Activated CD8-positive, alpha-beta memory T cell treated with anti-CD3 and anti-CD28 coated beads, Interleukin-2, amount 10 ng/mL, durations not matched to agents 7 days and 5 days (primary cell): ENCODE results near the gene REPIN1. TPM values are rescaled to one million over a fixed set of nuclear protein-coding genes. Genes with fewer than 3 reads are reported as not detected.

Experiments
- ATAC-seq: fragments of 150-1000 bp; cut with Tn5 transposase; one replicate; pipeline ENCODE4 v1.10.0; 2021; ENCODE audit warnings: moderate library complexity
- CTCF ChIA-PET: fragments of 350-600 bp; sonication (Branson Sonifier 250); formaldehyde crosslinking; loops from one replicate; lab custom pipeline; 2021; ENCODE audit warnings: antibody characterized with exemption; lab: Charles Lee
- DNase-seq: peaks from one replicate; pipeline ENCODE4 v3.0.0-alpha.2; 2020
- H3K27ac Mint-ChIP-seq: one replicate; pipeline ENCODE4 v1.8.0; 2021; ENCODE audit warnings: mild to moderate bottlenecking, mixed read lengths
- H3K27me3 Mint-ChIP-seq: one replicate; pipeline ENCODE4 v1.8.0; 2021; ENCODE audit warnings: mixed read lengths
- H3K36me3 Mint-ChIP-seq: one replicate; pipeline ENCODE4 v1.8.0; 2021; ENCODE audit warnings: mild to moderate bottlenecking, mixed read lengths
- H3K4me1 Mint-ChIP-seq: one replicate; pipeline ENCODE4 v1.8.0; 2021; ENCODE audit warnings: mixed read lengths
- H3K4me3 Mint-ChIP-seq: one replicate; pipeline ENCODE4 v1.8.0; 2021; ENCODE audit warnings: mild to moderate bottlenecking, moderate library complexity, mixed read lengths
- H3K9me3 Mint-ChIP-seq: one replicate; pipeline ENCODE4 v1.8.0; 2022; ENCODE audit warnings: low read depth, mixed read lengths
- total RNA-seq, 2 experiments: library from RNA; stranded (reverse); gene quantifications; one replicate each; pipeline ENCODE4 v1.2.3, GENCODE V29; 2021

The REPIN1 gene
- total RNA-seq, 2 experiments from 2014 or later: 51.4 to 55.5 TPM

GRCh38 chr7:150329331-150330120 is 39.1 kb upstream of the REPIN1 start:
- Mint-ChIP-seq H3K27me3 (no peaks in the 10 kb centered on the region), H3K36me3 (peaks cover 24% of the 10 kb centered on the region), H3K9me3 (no peaks in the 10 kb centered on the region), H3K4me3 (no peak overlapping the region), H3K27ac (no peak overlapping the region), H3K4me1 (peaks cover 14% of the 10 kb centered on the region)
- DNase-seq: no peak
- CTCF ChIA-PET: interaction anchor here (1.3 kb wide), 1 partner anchor 14 kb away, joined by 3 read pairs; no protein-coding TSS in a partner anchor
- no peak for ATAC-seq

GRCh38 chr7:150330211-150330885 is 38.3 kb upstream of the REPIN1 start:
- peaks cover 6% of the 10 kb centered on the region for H3K4me1 Mint-ChIP-seq
- H3K27ac Mint-ChIP-seq: no peak overlapping the region
- CTCF ChIA-PET: interaction anchor here (1.3 kb wide), 1 partner anchor 15 kb away, joined by 3 read pairs; no protein-coding TSS in a partner anchor
- peaks cover 19% of the 10 kb centered on the region for H3K36me3 Mint-ChIP-seq
- DNase-seq (no peak), ATAC-seq (no peak)
- no peaks in the 10 kb centered on the region for H3K9me3 Mint-ChIP-seq
- H3K4me3 Mint-ChIP-seq: no peak overlapping the region
- no peaks in the 10 kb centered on the region for H3K27me3 Mint-ChIP-seq

- Mint-ChIP-seq H3K9me3 (no peaks in the 10 kb centered on the region), H3K27me3 (no peaks in the 10 kb centered on the region), H3K4me3 (no peak overlapping the region), H3K27ac (no peak overlapping the region), H3K36me3 (peaks cover 6% of the 10 kb centered on the region), H3K4me1 (no peaks in the 10 kb centered on the region)
- ATAC-seq: no peak
- no peak for DNase-seq
- CTCF ChIA-PET: no interaction called here
Observed at GRCh38 chr7:150332852-150333635, 35.6 kb upstream of the REPIN1 start.

GRCh38 chr7:150333659-150334058 is 35.0 kb upstream of the REPIN1 start:
- no peak overlapping the region for H3K4me3 Mint-ChIP-seq
- no peaks in the 10 kb centered on the region for H3K4me1 Mint-ChIP-seq
- CTCF ChIA-PET: no interaction called here
- H3K27ac Mint-ChIP-seq: no peak overlapping the region
- H3K9me3 Mint-ChIP-seq: no peaks in the 10 kb centered on the region
- ATAC-seq: no peak
- H3K27me3 Mint-ChIP-seq: no peaks in the 10 kb centered on the region
- peaks cover 4% of the 10 kb centered on the region for H3K36me3 Mint-ChIP-seq
- DNase-seq: no peak

- Mint-ChIP-seq H3K36me3 (peaks cover 3% of the 10 kb centered on the region), H3K9me3 (no peaks in the 10 kb centered on the region), H3K4me3 (no peak overlapping the region), H3K27ac (no peak overlapping the region), H3K4me1 (no peaks in the 10 kb centered on the region), H3K27me3 (no peaks in the 10 kb centered on the region)
- no peak for ATAC-seq
- no peak for DNase-seq
- CTCF ChIA-PET: no interaction called here
Observed at GRCh38 chr7:150334108-150334507, 34.5 kb upstream of the REPIN1 start.

GRCh38 chr7:150335108-150335773 is 33.4 kb upstream of the REPIN1 start:
- CTCF ChIA-PET: interaction anchor here (0.7 kb wide), 1 partner anchor 114 kb away, joined by 3 read pairs; no protein-coding TSS in a partner anchor

GRCh38 chr7:150335774-150336112 is 32.9 kb upstream of the REPIN1 start:
- no peak for ATAC-seq
- Mint-ChIP-seq H3K36me3 (peaks cover 2% of the 10 kb centered on the region), H3K27ac (no peak overlapping the region), H3K9me3 (no peaks in the 10 kb centered on the region), H3K4me1 (peaks cover 7% of the 10 kb centered on the region), H3K27me3 (peaks cover 11% of the 10 kb centered on the region), H3K4me3 (no peak overlapping the region)
- DNase-seq: no peak
- CTCF ChIA-PET: interaction anchor here (0.7 kb wide), 1 partner anchor 113 kb away, joined by 3 read pairs; no protein-coding TSS in a partner anchor

More at GRCh38 chr7:150335108-150335773, 33.4 kb upstream of the REPIN1 start:
- Mint-ChIP-seq H3K4me3 (no peak overlapping the region), H3K27ac (peak overlapping the region; percentile 45), H3K36me3 (peaks cover 2% of the 10 kb centered on the region), H3K27me3 (peaks cover 8% of the 10 kb centered on the region), H3K4me1 (peaks cover 5% of the 10 kb centered on the region), H3K9me3 (no peaks in the 10 kb centered on the region)
- DNase-seq (no peak), ATAC-seq (no peak)

- Mint-ChIP-seq H3K4me3 (no peak overlapping the region), H3K4me1 (peaks cover 8% of the 10 kb centered on the region), H3K9me3 (no peaks in the 10 kb centered on the region), H3K27ac (no peak overlapping the region), H3K36me3 (no peaks in the 10 kb centered on the region), H3K27me3 (peaks cover 16% of the 10 kb centered on the region)
- ATAC-seq: no peak
- CTCF ChIA-PET: no interaction called here
- DNase-seq: no peak
Observed at GRCh38 chr7:150336746-150337145, 31.9 kb upstream of the REPIN1 start.

- CTCF ChIA-PET: no interaction called here
- peaks cover 8% of the 10 kb centered on the region for H3K4me1 Mint-ChIP-seq
- H3K9me3 Mint-ChIP-seq: no peaks in the 10 kb centered on the region
- peaks cover 20% of the 10 kb centered on the region for H3K27me3 Mint-ChIP-seq
- no peaks in the 10 kb centered on the region for H3K36me3 Mint-ChIP-seq
- no peak overlapping the region for H3K27ac Mint-ChIP-seq
- H3K4me3 Mint-ChIP-seq: no peak overlapping the region
- no peak for ATAC-seq
- DNase-seq: no peak
Observed at GRCh38 chr7:150337179-150337578, 31.4 kb upstream of the REPIN1 start.

GRCh38 chr7:150337659-150338081 is 31.0 kb upstream of the REPIN1 start:
- no peaks in the 10 kb centered on the region for H3K9me3 Mint-ChIP-seq
- DNase-seq: no peak
- H3K27me3 Mint-ChIP-seq: peaks cover 25% of the 10 kb centered on the region
- CTCF ChIA-PET: no interaction called here
- H3K36me3 Mint-ChIP-seq: no peaks in the 10 kb centered on the region
- no peak for ATAC-seq
- no peak overlapping the region for H3K4me3 Mint-ChIP-seq
- no peak overlapping the region for H3K27ac Mint-ChIP-seq
- H3K4me1 Mint-ChIP-seq: peaks cover 8% of the 10 kb centered on the region

GRCh38 chr7:150338166-150338829 is 30.3 kb upstream of the REPIN1 start:
- CTCF ChIA-PET: no interaction called here
- no peak for ATAC-seq
- H3K4me3 Mint-ChIP-seq: no peak overlapping the region

GRCh38 chr7:150339409-150339809 is 29.2 kb upstream of the REPIN1 start:
- Mint-ChIP-seq H3K27ac (no peak overlapping the region), H3K27me3 (peaks cover 39% of the 10 kb centered on the region), H3K36me3 (no peaks in the 10 kb centered on the region), H3K4me1 (peaks cover 8% of the 10 kb centered on the region), H3K9me3 (no peaks in the 10 kb centered on the region), H3K4me3 (no peak overlapping the region)
- DNase-seq (no peak), ATAC-seq (no peak)
- CTCF ChIA-PET: no interaction called here

More at GRCh38 chr7:150338166-150338829, 30.3 kb upstream of the REPIN1 start:
- H3K9me3 Mint-ChIP-seq: no peaks in the 10 kb centered on the region
- peaks cover 31% of the 10 kb centered on the region for H3K27me3 Mint-ChIP-seq
- H3K36me3 Mint-ChIP-seq: no peaks in the 10 kb centered on the region
- H3K4me1 Mint-ChIP-seq: peaks cover 8% of the 10 kb centered on the region
- no peak for DNase-seq
- no peak overlapping the region for H3K27ac Mint-ChIP-seq
